HFFc6 (cell line): ENCODE measurements around the gene POU2AF1. TPM values are rescaled to one million over a fixed set of nuclear protein-coding genes. Genes with fewer than 3 reads are reported as not detected.

Source experiments
- DNase-seq: peaks from one replicate; pipeline ENCODE4 v3.0.0-alpha.2; 2018
- H3K27ac Mint-ChIP-seq: 2 replicates; pipeline ENCODE4 v1.8.0; 2020; ENCODE audit warnings: mild to moderate bottlenecking, mixed read lengths
- H3K27me3 Mint-ChIP-seq: 2 replicates; pipeline ENCODE4 v1.8.0; 2021; ENCODE audit warnings: mild to moderate bottlenecking, moderate library complexity, mixed read lengths; ENCODE audit not compliant: insufficient read depth
- H3K36me3 Mint-ChIP-seq: 2 replicates; pipeline ENCODE4 v1.8.0; 2021; ENCODE audit warnings: low read depth, mixed read lengths
- H3K4me1 Mint-ChIP-seq: 2 replicates; pipeline ENCODE4 v1.8.0; 2020; ENCODE audit warnings: low read depth, mixed read lengths
- H3K4me3 Mint-ChIP-seq: 2 replicates; pipeline ENCODE4 v1.8.0; 2020; ENCODE audit warnings: mild to moderate bottlenecking, moderate library complexity, mixed read lengths
- H3K9me3 Mint-ChIP-seq: 2 replicates; pipeline ENCODE4 v1.8.0; 2020; ENCODE audit warnings: mild to moderate bottlenecking, mixed read lengths
- total RNA-seq, 6 experiments: library from RNA; stranded (reverse); fragmentation: NEBNext Ultra II Directional; extraction: Animal tissue kit (Norgen Biotek cat#: 25700); gene quantifications; 2 replicates in 1 of 6; 3 replicates in 5 of 6; pipeline ENCODE4 v1.2.3, GENCODE V29; 2021
- TF ChIP-seq, protein P1 (sequence below): fragments of 200-600 bp; sonication (generic); IDR thresholded peaks from 2 replicates; pipeline ENCODE4 v1.5.0; 2021; ENCODE audit warnings: antibody characterized with exemption, mild to moderate bottlenecking

The POU2AF1 gene
- total RNA-seq, 6 experiments from 2014 or later = not detected

DNA sequence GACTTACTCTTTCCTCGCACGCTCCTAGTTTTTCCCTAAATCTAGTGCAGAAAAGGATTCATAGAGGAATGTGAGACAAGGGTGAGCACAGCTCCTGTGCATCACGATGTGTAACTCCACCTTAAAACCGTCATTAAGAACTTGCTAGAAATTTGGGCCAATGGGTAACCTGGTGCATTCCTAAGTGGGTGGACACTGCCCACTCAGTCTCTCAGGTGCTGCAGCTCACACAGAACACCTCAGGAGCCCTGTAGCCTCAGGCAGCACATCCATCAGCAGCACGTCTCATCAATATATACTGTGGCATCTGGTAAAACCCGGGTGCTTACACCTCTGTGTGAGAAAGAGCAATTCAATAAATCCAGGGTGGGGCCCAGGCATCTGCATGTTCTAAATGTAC is 68.4 kb downstream of the POU2AF1 start:
- TF ChIP-seq, protein P1, sequence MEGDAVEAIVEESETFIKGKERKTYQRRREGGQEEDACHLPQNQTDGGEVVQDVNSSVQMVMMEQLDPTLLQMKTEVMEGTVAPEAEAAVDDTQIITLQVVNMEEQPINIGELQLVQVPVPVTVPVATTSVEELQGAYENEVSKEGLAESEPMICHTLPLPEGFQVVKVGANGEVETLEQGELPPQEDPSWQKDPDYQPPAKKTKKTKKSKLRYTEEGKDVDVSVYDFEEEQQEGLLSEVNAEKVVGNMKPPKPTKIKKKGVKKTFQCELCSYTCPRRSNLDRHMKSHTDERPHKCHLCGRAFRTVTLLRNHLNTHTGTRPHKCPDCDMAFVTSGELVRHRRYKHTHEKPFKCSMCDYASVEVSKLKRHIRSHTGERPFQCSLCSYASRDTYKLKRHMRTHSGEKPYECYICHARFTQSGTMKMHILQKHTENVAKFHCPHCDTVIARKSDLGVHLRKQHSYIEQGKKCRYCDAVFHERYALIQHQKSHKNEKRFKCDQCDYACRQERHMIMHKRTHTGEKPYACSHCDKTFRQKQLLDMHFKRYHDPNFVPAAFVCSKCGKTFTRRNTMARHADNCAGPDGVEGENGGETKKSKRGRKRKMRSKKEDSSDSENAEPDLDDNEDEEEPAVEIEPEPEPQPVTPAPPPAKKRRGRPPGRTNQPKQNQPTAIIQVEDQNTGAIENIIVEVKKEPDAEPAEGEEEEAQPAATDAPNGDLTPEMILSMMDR = no peak
- DNase-seq = no peak
- H3K9me3 Mint-ChIP-seq = no peaks in the 10 kb centered on the region
- H3K27ac Mint-ChIP-seq = no peak overlapping the region
- H3K4me1 Mint-ChIP-seq = no peaks in the 10 kb centered on the region
- no peak overlapping the region for H3K4me3 Mint-ChIP-seq
- H3K36me3 Mint-ChIP-seq = no peaks in the 10 kb centered on the region
- peaks cover 35% of the 10 kb centered on the region for H3K27me3 Mint-ChIP-seq

- Mint-ChIP-seq H3K27me3 (peaks cover 32% of the 10 kb centered on the region), H3K4me1 (no peaks in the 10 kb centered on the region), H3K9me3 (no peaks in the 10 kb centered on the region), H3K36me3 (no peaks in the 10 kb centered on the region), H3K27ac (no peak overlapping the region), H3K4me3 (no peak overlapping the region)
- DNase-seq = no peak
- TF ChIP-seq, protein P1 = no peak
Observed at GRCh38 chr11:111310088-111310487, 69.0 kb downstream of the POU2AF1 start.

GRCh38 chr11:111309215-111309915 is 69.7 kb downstream of the POU2AF1 start:
- Mint-ChIP-seq H3K4me3 (no peak overlapping the region), H3K4me1 (no peaks in the 10 kb centered on the region), H3K27me3 (peaks cover 37% of the 10 kb centered on the region), H3K9me3 (no peaks in the 10 kb centered on the region), H3K27ac (no peak overlapping the region), H3K36me3 (no peaks in the 10 kb centered on the region)
- TF ChIP-seq, protein P1 = no peak
- no peak for DNase-seq

- H3K27ac Mint-ChIP-seq = no peak overlapping the region
- peaks cover 42% of the 10 kb centered on the region for H3K27me3 Mint-ChIP-seq
- no peaks in the 10 kb centered on the region for H3K4me1 Mint-ChIP-seq
- H3K4me3 Mint-ChIP-seq = no peak overlapping the region
- no peaks in the 10 kb centered on the region for H3K9me3 Mint-ChIP-seq
- no peaks in the 10 kb centered on the region for H3K36me3 Mint-ChIP-seq
- DNase-seq = no peak
- TF ChIP-seq, protein P1 = no peak
Observed at GRCh38 chr11:111308140-111308539, 70.9 kb downstream of the POU2AF1 start.

DNA sequence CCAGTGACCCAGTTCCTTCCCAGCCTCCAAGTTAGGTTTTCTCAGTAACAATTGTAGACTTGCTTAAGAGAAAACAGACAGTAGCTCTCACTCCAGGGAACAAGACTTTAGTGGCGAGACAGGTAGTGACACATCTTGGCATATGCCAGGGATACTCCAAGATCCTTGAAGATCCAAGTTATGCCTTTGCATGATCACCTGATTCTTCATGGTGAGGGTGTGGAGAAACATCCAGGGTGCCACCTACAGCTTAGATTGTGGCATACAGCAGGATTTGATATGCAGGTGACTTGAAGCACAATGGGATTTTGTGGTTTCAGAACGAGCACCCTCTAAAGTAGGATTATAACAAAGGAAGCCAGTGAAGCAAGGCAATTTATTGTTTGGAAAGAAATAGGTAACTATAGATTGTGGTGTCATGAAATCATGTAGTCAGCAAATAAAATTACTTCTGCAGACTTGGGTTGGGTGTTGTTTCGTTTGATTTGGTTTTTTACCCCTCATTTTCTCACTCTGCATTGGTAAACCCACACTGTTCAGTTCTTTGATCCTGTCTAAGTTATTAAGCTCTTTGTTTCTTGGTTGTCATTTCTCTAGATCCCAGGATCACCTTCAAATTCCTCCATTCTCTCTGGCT is 71.5 kb downstream of the POU2AF1 start:
- TF ChIP-seq, protein P1 = no peak
- DNase-seq = no peak
- no peak overlapping the region for H3K27ac Mint-ChIP-seq
- peaks cover 47% of the 10 kb centered on the region for H3K27me3 Mint-ChIP-seq
- H3K4me3 Mint-ChIP-seq = no peak overlapping the region
- H3K36me3 Mint-ChIP-seq = no peaks in the 10 kb centered on the region
- no peaks in the 10 kb centered on the region for H3K4me1 Mint-ChIP-seq
- no peaks in the 10 kb centered on the region for H3K9me3 Mint-ChIP-seq
